ENCODE data around the gene IMPDH1. TPM values are rescaled to one million over a fixed set of nuclear protein-coding genes. Genes with fewer than 3 reads are reported as not detected.

The IMPDH1 gene
- total and polyA plus RNA-seq, 2 donors (not counting 3 experiments of a cell fraction or from before 2014, with no cell fraction given) = 78.8 to 97.9 TPM

- peak; percentile 69 for FAIRE-seq
- CTCF ChIA-PET = interaction anchor here (0.6 to 4.5 kb wide), 28 partner anchors 10 to 427 kb away, joined by 3 to 632 read pairs (median 5); partner anchors contain the start of gene RBM28
- Histone ChIP-seq H3K4me3 (replicated peaks in 1 of 3; ENCODE audit: insufficient read depth in 1 of 3, low read depth in 1 of 3, low read length in 3 of 3) (no peak overlapping the region), H3K4me1 (ENCODE audit: control insufficient read depth, extremely low read depth, insufficient read depth, low read length) (peaks cover 20% of the 10 kb centered on the region), H4K20me1 (replicated peaks; ENCODE audit: control insufficient read depth, extremely low read depth, insufficient read depth, low read length) (no peaks in the 10 kb centered on the region), H3K4me2 (ENCODE audit: insufficient read depth, low read length) (no peak overlapping the region), H3K27ac (ENCODE audit: insufficient read depth, low read depth, low read length) (no peak overlapping the region), H3K9me3 (replicated peaks; ENCODE audit: control insufficient read depth, insufficient read depth, low read length) (no peaks in the 10 kb centered on the region), H3K36me3 (ENCODE audit: control insufficient read depth in 2 of 2, extremely low read depth in 1 of 2, insufficient read depth in 2 of 2, low read length in 2 of 2) (no peaks in the 10 kb centered on the region), H3K79me2 (ENCODE audit: control insufficient read depth, insufficient read depth, low read length) (peaks cover 20% of the 10 kb centered on the region), H3K9ac (replicated peaks; ENCODE audit: extremely low read depth, insufficient read depth, low read length) (no peak overlapping the region), H3K27me3 (ENCODE audit: control insufficient read depth in 2 of 2, insufficient read depth in 2 of 2, low read length in 2 of 2) (no peaks in the 10 kb centered on the region), H3K9me1 (replicated peaks; ENCODE audit: control insufficient read depth, extremely low read depth, insufficient read depth, low read length) (no peaks in the 10 kb centered on the region), H2AFZ (ENCODE audit: low read depth, low read length) (no peak overlapping the region)
- POLR2A ChIA-PET = no interaction called here
- peak; percentile 82 for DNase-seq (ENCODE audit: low read depth, low spot score)
- peak; percentile 68 to 82 for TF ChIP-seq CTCF (IDR thresholded peaks at IDR 0.05; ENCODE audit: extremely low read depth in 1 of 2, insufficient read depth in 1 of 2, low read depth in 1 of 2, low read length in 2 of 2)
- no peak for TF ChIP-seq JUN (IDR thresholded peaks at IDR 0.05; ENCODE audit: borderline replicate concordance, insufficient read depth, insufficient read length, low read depth)
- dilution Hi-C loops (cut with MboI; ENCODE audit: extremely low pct_ligation_motif_present, low sequenced_read_pairs) = no loop called here
- BruUV-seq (replicated peaks) = no TSS peak
- intact Hi-C loops (cut with micrococcal nuclease) = loop anchor here (1.0 kb wide), 2 partner anchors 32 to 61 kb away; no protein-coding TSS in a partner anchor
Observed at GRCh38 chr7:128459394-128459878, 49.7 kb upstream of the IMPDH1 start.

- TF ChIP-seq EZH2 (IDR thresholded peaks at IDR 0.05; ENCODE audit: borderline replicate concordance, low read depth, low read length, severe bottlenecking) (no peak), MAX (IDR thresholded peaks at IDR 0.05; ENCODE audit: insufficient read depth, insufficient read length) (no peak), GATA2 (IDR thresholded peaks at IDR 0.05; ENCODE audit: insufficient read depth, insufficient read length, low read depth, low read length) (no peak), POLR2A (IDR thresholded peaks at IDR 0.05; ENCODE audit: low read depth, low read length) (no peak), POLR2AphosphoS5 (IDR thresholded peaks at IDR 0.05; ENCODE audit: insufficient read depth, low read depth, low read length) (no peak), CTCF (IDR thresholded peaks at IDR 0.05; ENCODE audit: extremely low read depth in 1 of 2, insufficient read depth in 1 of 2, low read depth in 1 of 2, low read length in 2 of 2) (no peak), FOS (IDR thresholded peaks at IDR 0.05; ENCODE audit: borderline replicate concordance, insufficient read depth, low read length) (no peak), JUN (IDR thresholded peaks at IDR 0.05; ENCODE audit: borderline replicate concordance, insufficient read depth, insufficient read length, low read depth) (no peak), MYC (IDR thresholded peaks at IDR 0.05; ENCODE audit: low read depth, low read length) (no peak)
- H3K4me2 ChIP-seq (ENCODE audit: insufficient read depth, low read length) = no peak overlapping the region
- H3K9ac ChIP-seq (replicated peaks; ENCODE audit: extremely low read depth, insufficient read depth, low read length) = no peak overlapping the region
- H2AFZ ChIP-seq (ENCODE audit: low read depth, low read length) = no peak overlapping the region
- ChIA-PET CTCF (interaction anchor here (0.7 to 4.5 kb wide), 21 partner anchors 11 to 428 kb away, joined by 3 to 632 read pairs (median 5); partner anchors contain the start of gene RBM28), POLR2A (no interaction called here)
- peaks cover 20% of the 10 kb centered on the region for H3K79me2 ChIP-seq (ENCODE audit: control insufficient read depth, insufficient read depth, low read length)
- BruUV-seq (replicated peaks) = no TSS peak
- no peak overlapping the region for H3K4me3 ChIP-seq (replicated peaks in 1 of 3; ENCODE audit: insufficient read depth in 1 of 3, low read depth in 1 of 3, low read length in 3 of 3)
- H4K20me1 ChIP-seq (replicated peaks; ENCODE audit: control insufficient read depth, extremely low read depth, insufficient read depth, low read length) = no peaks in the 10 kb centered on the region
- intact Hi-C loops (cut with micrococcal nuclease) (loop anchor here (1.0 kb wide), 2 partner anchors 32 to 61 kb away; no protein-coding TSS in a partner anchor), dilution Hi-C loops (cut with MboI; ENCODE audit: extremely low pct_ligation_motif_present, low sequenced_read_pairs) (no loop called here)
- DNase-seq (ENCODE audit: low read depth, low spot score) (no peak), FAIRE-seq (no peak)
- H3K9me1 ChIP-seq (replicated peaks; ENCODE audit: control insufficient read depth, extremely low read depth, insufficient read depth, low read length) = no peaks in the 10 kb centered on the region
- H3K27me3 ChIP-seq (ENCODE audit: control insufficient read depth in 2 of 2, insufficient read depth in 2 of 2, low read length in 2 of 2) = no peaks in the 10 kb centered on the region
- no peaks in the 10 kb centered on the region for H3K36me3 ChIP-seq (ENCODE audit: control insufficient read depth in 2 of 2, extremely low read depth in 1 of 2, insufficient read depth in 2 of 2, low read length in 2 of 2)
- H3K9me3 ChIP-seq (replicated peaks; ENCODE audit: control insufficient read depth, insufficient read depth, low read length) = no peaks in the 10 kb centered on the region
- peaks cover 25% of the 10 kb centered on the region for H3K4me1 ChIP-seq (ENCODE audit: control insufficient read depth, extremely low read depth, insufficient read depth, low read length)
- no peak overlapping the region for H3K27ac ChIP-seq (ENCODE audit: insufficient read depth, low read depth, low read length)
Observed at GRCh38 chr7:128458956-128459355, 49.2 kb upstream of the IMPDH1 start.
